Activated CD4-positive, alpha-beta T cell treated with anti-CD3 and anti-CD28 coated beads, Interleukin-2, Interleukin-6, amounts not matched to agents 100 ng/mL and 50 ng/mL, durations not matched to agents 16 hours and 8 hours (primary cell): ENCODE results near the gene CHSY1.
A peak's percentile ranks its signal among the peaks of the same experiment; 100 is the strongest.

Experiments used
- DNase-seq: peaks from one replicate; pipeline ENCODE4 v3.0.0-alpha.2; 2020

The CHSY1 gene

DNA sequence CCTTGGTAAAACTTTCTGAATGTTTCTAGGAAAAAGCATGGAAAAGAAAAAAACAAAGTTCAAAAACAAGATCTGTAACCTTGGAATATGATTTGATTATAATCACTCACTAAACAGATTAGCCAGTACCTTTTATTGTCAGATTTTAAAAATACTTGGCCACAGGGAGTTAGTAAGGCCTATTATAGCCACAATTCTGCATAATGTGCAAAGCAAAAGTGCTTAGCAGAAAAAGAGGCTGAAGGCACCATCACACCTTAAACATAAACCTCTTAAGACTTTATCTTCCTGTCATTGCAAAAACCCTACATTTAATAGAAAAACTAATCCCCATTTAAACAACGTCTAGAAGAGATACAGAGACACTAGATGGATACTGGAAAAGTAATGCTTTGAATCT, 41.8 kb downstream of the CHSY1 start:
- DNase-seq, result no peak

DNA sequence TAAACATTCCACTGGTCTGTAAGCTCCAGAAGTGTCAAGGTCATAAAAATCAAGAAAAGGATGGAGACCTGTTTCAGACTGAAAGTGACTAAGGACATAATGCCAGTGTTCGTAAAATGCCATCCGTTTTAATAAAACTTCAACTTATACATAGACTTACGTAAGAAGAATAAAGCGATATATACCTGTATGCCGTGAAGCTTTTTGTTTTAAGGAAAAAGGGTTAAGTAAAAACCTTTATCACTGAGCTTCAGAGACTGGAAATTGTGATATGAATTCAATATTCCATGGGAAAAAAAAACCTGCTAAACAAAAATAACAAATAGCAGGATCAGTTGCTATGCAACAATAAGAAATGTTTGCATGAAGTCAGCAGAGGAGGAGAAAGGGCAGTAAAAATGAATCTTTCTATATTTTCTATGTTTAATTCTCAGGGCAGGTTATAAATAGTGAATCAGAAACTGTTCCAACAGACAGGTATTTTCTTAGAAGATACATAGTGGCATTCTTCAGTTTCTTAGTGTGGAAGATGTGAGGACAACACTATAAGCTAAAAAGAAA, 42.5 kb downstream of the CHSY1 start:
- no peak for DNase-seq

DNA sequence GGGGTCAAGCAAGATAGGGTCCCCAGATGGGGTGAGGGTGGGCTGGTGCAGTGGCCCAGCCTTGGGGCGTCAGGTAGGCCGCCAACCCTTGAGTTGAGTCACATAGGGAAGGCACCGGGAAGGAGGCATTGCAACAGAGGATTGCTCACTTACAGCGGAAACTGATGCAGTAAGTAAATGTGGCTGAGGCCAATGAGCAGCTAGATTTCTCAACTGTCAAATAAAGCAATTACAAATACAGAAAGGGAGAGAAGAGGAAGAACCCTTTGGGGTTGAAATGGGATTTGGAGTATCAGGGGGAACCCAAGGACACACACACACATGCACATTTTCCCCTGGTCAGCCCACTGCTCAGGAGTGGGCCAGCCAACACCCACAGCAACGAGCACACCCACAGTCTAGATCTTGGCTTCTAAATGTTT, 44.0 kb downstream of the CHSY1 start:
- DNase-seq, result peak; percentile 28

DNA sequence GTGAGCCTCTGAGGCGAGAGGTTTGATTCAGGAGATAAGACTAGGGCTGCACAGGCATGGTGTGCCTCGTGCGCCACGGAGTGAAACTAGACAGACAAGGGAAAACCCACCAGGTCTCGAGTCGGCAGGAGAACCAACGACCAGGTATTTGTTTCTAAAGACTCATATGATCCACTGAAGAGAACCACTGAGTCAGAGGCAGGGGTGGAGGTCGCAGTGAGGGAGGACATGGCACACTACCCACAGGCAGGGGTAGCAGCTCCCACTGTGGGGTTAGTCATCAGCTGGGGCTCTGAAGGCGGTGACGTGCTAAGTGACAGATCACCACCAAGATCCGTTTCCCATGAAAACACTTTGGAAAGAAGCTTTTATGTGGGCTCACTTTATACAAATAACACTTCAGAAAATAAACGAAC, 45.7 kb downstream of the CHSY1 start:
- DNase-seq, result peak; percentile 87

DNA sequence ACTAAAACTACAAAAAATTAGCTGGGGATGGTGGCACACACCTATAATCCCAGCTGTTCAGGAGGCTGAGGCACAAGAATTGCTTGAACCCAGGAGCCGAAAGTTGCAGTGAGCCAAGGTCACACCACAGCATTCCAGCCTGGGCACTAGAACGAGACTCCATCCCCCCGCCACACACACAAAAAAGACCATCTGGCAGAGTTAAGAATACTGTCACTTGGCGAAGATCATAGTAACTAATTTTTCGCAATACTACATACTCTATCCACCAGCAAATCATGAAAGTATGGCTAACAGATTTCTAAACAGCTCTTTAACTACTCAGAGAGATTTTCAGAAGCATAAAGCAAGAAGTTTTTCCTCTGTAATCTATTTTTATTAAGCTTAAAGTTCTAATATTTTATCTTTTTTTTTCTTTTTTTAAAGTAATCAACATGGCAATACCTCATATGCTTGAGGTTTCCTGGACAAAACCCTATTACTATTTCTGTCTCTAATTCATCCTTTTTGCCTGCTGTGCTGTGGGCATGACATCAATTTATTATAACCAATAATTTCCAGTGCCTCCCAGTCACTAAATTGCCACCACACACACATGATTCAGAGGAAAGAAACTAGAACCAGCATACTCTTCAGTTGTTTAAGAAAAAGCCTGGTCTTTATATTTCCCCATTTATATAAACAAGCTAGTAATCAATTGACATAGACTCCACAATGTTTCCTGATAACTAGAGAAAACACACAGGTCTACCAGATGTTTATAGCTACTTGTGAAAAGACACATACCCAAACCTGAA, 46.9 kb downstream of the CHSY1 start:
- peak; percentile 38 for DNase-seq

DNA sequence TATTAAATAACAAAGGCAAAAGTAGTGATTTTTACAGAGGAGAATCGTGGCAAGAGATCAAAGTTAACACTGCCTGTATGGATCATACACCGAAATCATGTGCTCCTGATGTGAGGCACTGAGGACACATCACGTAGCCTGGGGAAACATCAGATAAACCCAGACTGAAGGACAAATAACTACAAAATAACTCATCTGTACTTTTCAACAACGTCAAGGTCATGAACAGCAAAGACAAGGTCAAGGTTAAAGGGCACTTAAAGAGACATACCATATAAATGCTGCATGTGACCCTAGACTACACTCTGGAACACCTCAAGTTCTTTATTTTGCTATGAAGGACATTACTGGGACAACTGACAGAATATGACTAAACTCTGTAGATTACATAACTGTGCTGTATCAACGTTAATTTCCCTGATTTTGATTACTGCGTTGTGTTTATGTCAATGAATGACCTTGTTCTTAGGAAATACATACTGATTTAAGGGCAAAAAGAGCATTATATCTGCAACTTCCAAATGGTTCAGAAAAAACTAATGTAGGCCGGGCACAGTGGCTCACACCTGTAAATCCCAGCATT, 48.1 kb downstream of the CHSY1 start:
- DNase-seq, result peak; percentile 35

DNA sequence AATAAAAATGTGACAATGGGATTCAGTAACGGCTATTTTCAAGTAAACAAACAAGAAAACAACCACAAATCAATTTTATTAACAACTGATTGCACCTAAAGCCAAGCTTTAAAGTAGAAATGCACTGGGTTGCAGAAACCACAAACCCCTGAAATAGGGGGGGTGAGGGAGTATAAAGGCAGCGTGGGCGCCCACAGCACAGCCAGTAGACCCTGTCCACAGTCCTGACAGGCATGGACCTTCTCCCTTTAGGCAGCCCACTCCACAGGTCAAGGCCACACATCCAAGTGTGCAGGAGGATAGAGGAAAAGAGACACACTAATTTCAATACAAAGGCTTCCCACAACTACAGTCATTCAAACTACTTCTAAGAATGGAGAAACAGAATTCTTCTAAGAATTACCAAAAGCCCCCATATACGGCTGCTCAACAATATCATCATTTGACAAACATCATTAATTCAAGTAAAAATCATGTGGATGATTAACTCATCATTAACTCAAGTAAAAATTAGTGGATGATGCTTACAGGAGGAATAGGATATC, 48.7 kb downstream of the CHSY1 start:
- DNase-seq, result peak; percentile 66

DNA sequence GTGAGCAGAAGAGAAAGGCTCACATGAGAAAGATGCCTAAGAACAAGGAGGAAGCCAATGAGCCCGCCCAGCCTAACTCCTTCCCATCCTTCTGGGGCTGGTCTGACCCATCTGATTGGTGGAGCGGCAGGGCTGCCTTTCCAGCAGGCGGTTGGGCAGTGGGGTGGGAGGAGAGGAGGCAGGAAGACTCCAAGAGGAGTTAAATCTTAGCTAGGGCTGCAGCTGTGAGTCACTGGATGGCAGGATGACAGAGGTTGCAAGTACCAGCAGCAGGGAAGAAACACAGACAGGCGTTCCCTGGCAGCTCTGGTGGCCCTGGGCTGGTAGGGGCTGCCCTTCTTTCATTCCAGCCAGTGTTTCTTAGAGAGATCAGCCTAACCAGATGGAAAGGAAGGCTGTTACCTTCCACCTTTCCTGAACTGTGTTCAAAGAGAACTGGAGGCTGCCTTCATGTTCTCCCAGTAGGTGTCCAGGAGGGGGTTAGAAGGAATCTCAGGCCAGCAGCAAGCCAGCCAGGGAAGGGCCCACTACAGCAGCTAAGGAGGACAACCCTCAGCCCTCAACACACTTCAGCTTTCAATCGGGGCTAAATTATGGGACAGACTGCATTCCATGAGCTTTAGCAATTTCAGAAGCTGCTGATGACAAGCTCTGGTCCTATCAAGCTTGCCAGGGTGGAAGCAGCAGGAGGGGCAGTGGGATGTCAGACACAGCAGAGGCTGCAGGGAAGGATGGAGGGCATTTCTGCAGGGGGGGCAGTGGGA, 50.3 kb downstream of the CHSY1 start:
- DNase-seq, result peak; percentile 68

DNA sequence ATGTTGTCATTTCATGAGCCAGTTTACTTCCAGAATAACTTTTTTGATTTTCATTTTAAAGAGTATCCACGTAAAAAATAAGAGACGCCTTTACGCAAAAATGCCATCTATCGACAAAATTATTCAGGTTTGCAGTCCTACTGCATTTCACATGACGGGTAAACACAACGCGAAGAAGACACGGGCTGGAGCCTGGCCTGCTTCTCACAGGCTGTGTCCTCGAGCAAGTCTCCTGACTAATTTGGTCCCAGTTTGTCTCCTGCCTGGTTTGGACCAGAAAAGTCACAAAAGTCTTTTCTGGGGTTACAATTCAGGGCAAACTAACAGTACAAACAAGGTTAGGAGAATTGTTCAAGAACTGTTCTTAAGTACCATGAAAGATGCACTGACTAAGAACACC, 51.7 kb downstream of the CHSY1 start:
- peak; percentile 37 for DNase-seq

DNA sequence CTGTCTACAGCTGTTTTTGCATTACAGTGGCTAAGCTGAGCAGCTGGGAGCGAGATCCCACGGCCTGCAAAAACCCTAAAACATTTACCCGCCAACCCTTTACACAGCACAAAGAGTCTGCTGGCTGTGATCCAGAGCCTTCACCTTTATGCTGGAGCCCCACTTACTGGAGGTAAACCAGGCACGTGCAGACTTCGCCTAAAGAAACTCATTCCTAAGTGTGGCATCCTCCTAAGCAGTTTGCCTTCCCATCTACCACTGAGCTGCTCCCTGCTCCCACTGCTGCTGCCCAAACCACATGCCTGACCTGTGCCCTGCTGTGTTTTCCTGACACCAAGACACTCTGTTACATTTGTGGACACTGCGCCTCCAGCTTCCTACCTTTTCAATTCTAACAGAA, 53.0 kb downstream of the CHSY1 start:
- no peak for DNase-seq

DNA sequence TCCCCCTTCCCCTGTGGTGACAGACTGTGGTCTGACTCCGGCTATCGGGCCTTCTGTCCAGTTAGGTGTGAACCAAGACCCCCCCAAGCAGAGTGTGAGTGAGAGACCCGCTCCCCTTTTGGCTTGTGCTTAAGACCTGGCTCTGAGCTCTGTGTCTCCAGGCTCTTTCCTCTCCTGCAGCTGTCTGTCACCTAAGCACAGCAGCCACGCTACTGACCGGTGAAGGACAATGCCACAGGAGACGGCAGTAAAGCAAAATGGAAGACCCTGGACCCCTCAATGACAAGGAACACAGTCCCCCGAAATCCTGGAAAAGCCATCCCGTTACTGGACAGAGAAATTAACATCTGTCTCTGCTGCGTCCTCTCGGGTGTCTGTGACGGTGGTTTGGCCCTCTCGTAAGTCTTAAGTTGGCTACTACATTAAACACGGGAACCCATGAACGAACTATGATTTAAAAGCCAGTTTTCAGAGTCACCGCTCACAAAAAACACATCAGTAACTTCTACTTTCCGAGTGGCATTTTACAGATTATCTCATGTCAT, 53.7 kb downstream of the CHSY1 start:
- DNase-seq, result no peak

DNA sequence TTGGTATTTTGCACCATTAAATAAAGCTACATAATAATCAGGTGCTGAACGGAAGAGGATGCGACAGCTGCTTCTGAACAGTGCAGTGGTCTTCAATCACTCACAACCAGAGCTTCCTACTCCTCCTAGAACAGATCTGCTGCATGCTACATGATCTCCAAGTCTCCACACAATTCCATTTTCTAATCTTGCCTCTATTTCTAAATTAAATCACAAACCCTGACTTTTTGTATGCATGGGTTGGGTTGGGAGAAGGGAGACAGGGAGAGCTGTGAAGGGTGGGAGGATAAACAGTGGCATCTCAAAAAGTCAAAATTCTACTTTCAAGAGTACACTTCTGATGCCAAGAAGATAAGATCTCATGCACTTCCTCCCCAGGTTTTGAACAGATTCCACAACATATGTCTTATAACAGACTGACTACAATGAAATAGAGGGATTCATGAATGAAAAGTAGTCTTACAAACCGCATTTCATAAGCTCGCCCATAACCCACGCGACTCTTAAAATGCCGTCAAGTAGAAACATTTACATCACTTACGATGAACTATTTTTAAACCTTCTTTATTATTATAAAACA, 57.2 kb downstream of the CHSY1 start:
- peak; percentile 25 for DNase-seq

DNA sequence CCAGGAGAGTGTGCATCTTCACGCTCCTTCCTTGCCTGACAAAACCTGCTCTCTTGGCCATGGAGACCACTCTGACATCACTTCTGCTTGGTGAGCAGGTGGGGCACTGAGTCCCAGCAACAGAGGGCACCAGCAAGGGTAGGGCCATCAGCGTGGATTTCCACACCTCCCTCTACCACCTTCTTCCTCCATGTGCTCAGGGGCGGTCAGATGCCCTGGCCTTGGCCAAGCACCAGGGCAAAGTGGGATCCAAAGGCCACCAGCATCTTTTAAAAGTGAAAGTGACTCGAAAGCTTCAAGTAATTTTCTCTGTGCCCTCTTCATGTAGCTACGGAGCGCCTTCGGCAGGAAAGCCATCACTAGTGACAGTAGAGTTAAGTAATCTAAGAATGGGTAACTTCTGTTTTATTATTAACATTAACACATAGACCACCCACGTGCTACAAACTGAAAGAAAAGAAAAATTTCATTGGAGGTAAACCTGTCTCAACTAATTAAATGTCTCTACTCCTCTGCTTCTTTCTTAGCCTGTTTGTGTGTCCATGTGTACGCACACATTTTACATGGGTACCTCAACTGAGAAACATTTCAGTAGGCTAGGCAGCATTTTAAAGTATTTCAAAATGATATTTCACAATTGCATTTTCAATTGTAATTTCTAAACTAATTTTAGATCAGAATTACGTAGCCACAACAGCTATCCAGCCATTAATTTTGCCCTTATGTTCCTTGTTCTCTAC, 57.9 kb downstream of the CHSY1 start:
- DNase-seq, result no peak

DNA sequence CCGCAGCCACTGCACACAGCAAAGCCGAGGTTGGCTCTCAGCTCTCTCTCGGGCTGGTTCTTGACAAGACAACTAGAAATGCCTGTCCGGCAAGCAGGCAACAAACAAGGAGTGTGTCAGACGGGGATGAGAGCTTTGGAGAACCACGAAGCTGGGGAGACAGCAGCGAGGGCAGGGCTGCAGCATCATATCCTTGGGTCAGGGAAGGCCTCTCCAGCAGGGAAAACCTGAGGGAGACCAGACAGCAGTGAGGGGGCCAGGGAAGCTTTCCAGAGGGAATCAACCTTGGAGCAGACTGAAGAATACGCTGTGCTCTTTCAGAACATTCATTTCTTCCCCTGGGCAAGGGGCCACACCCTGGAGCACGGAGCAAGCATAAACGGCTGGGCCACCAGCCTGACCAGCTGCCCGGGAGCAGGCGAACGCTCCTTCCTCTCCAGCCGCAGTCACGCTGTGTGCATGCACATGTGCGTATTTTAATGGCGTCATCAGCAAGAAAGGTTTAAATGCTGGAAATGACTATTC, 58.7 kb downstream of the CHSY1 start:
- DNase-seq, result no peak

DNA sequence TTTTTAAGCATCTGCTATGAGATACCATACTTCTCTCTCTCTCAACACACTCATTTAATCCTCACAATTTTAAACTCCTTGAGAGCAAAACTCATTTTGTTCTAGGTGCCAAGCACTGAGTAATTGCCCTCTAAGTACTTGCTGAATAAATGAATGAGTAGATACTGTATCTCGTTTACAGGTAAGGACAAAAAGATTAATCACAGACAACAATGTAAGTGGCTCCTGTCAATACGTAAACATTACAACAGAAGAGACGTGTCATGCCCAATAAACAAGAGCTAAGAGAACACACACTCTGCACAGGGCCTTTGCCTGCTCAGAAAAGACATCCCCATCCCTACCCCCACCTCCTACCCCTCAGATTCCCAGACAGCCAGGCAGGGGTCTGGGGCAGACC, 59.8 kb downstream of the CHSY1 start:
- no peak for DNase-seq

DNA sequence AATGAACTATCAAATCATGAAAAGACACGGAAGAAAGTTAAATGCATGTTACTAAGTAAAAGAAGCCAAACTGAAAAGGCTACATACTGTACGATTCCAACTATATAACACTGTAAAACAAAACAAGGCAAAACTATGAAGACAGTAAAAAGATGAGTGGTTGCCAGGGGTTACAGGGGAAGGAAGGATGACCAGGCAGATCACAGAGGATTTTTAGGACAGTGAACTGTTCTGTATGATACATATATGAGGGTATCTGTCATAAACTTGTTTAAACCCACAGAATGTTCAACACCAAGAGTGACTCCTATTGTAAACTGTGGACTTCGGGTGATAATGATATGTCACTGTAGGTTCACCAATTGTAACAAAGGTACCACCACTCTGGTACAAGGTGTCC, 60.6 kb downstream of the CHSY1 start:
- no peak for DNase-seq

DNA sequence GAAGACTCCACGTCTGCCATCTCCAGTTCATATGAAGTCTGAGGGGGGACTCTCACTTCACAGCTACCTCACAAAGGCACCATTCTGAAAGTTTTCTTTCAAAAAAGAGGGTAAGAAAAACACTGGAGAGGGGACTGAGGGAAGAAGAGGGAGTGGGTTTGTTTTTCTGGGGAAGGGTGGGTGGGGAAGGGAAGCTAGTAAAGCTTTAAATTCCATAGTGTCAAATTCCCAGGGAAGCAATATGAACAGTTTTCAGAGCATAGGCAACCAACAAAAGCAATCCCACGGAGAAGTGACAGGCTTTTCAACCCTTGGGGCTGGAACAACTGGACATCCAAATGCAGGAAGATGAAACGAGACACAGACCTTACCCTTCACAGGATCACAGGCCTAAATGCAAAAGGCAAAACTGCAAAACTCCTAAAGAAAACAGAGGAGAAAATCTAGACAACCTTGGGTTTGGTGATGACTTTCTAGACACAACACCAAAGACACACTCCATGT, 61.7 kb downstream of the CHSY1 start:
- no peak for DNase-seq

DNA sequence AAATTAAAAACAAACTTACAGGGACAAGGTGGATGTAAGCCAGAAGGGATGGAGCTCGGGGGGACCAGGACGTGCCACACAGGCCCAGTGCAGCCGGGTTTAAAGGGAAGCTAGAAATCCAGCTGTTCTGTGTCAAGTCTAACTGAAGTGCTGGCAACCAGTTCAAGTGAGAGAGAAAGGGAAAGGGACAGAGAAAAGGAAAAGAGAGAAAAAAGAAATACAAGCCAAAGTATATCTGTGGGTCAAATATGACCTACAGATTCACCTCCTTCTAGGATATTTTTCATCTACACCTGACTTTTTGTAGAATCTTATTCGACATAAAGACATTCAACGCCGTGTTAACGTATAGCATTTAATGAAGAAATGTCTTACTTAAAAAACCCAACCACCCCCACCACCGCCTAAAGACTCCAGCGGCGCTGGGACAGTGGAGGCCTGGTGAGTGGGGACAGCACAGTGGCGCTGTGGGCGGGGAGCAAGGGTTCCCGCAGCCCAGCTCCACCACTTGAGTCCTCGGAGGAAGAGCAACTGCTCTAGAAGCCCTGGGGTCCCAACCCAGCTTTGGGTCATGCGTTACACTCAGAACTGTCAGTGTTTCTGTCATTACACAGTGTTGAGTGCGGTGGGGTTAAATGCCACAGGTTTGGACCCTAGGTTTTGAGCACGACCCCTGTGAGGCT, 62.3 kb downstream of the CHSY1 start:
- DNase-seq, result no peak

DNA sequence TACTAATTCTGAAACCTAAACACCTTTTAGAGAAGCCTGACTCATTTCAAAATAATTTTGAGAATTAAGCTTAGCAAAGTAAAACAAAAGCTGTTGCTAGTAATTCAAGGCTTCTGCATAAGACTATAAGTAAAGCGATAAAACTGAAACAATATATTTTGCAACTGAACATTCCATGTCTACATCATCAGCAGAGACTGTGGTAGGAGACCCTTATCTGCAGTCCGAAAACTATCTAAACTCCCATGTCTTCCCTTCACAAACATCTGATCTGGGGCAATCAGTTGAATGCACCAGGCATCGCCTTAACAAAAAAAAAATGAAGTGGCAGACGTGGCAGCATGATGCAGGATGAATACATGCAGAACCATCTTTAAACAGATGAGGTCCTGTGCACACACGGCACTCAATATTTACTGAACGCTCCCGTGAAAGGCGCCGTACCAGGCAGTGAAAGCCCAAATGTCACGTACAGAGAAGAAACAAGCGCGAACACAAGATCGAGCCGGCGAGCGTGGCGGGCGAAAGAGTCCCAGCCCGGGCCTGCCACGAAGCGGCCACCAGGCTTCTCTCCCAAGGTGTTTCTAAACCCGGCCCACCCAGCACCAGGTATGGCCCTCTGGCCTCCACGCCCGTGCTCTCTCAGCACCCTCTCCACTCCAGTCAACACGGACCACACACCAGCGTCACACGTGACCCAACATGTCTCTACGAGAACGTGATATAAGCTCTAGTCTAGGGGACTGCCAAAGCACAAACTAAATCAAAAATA, 63.0 kb downstream of the CHSY1 start:
- peak; percentile 64 for DNase-seq
